HG02588 (cell line): Measurements from ENCODE around the gene IRAK3.

Experiments
- ATAC-seq: cut with Tn5 transposase; IDR thresholded peaks from one replicate; pipeline ENCODE4 v1.9.1; 2021; ENCODE audit warnings: mild to moderate bottlenecking, moderate library complexity; ENCODE audit not compliant: unreplicated experiment

The IRAK3 gene

GRCh38 chr12:66302827-66303169 lies 113.8 kb downstream of the IRAK3 start:
- no peak for ATAC-seq

GRCh38 chr12:66303316-66303804 lies 114.3 kb downstream of the IRAK3 start:
- peak; percentile 30 for ATAC-seq
